HG03159 (cell line): ENCODE data around the gene FTL.

Source experiments
- ATAC-seq: cut with Tn5 transposase; IDR thresholded peaks from one replicate; pipeline ENCODE4 v1.9.1; 2021; ENCODE audit warnings: mild to moderate bottlenecking, moderate library complexity; ENCODE audit not compliant: unreplicated experiment

The FTL gene

GRCh38 chr19:48990400-48990799 lies 25.3 kb downstream of the FTL start:
- ATAC-seq: no peak

DNA sequence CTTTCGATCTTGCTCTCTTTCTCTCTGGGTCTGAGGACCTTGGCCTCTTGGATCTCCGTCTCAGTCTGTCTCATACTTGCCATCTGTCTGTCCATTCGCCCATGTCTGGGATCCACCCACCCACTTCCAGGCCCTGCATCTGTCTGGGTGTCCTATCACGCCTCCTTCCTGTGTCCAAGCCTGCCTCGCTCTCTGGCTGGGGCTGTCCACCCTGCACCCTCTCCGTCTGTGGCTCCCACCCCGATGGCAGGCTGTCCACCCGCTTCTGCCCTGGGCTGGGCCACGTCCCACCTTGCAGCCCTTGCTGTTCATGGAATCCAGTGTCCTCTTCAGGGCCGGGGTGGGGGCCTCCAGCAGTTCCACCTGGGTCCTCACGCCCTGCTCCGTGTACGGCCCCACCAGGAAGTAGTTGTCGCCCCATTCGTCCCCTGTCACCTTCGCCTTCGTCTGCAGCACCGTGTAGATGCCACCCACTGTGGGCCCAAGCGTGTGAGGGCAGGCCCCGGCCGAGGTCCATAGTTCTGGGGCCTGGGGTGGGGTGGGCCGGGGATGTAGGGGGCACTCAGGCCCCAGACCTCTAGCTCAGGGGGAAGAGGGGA lies 26.0 kb downstream of the FTL start:
- ATAC-seq: no peak

- ATAC-seq: no peak
These were observed 26.9 kb downstream of the FTL start for GRCh38 chr19:48991873-48992580.

DNA sequence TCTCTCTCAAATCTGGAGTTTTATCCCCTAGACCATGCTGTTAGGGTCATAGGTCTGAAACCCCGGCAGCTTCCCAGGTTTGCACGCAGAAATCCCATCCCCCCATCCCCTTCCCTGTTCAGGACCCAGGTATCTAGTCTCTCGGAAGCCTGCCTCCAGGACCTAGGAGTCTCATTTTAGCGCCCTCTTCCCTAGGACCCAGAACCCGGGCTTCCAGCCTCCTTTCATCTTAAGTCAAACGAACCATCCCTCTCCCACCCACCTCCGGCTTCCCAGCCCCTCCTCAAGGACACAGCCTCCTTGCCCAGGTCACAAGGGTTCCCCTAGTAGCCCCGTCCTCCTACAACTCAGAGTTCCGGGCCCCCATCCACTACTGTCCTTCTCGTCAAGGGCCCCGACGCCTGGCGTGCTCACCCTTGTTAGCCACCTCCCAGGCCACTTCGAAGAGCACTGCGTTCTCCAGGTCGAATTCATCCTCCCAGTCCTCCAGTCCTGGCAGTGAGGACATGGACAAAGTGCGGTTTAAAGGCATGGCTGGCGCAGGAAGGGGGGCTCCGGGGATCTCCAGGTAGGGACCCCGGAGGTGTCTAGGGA lies 27.6 kb downstream of the FTL start:
- ATAC-seq: peak; percentile 9

DNA sequence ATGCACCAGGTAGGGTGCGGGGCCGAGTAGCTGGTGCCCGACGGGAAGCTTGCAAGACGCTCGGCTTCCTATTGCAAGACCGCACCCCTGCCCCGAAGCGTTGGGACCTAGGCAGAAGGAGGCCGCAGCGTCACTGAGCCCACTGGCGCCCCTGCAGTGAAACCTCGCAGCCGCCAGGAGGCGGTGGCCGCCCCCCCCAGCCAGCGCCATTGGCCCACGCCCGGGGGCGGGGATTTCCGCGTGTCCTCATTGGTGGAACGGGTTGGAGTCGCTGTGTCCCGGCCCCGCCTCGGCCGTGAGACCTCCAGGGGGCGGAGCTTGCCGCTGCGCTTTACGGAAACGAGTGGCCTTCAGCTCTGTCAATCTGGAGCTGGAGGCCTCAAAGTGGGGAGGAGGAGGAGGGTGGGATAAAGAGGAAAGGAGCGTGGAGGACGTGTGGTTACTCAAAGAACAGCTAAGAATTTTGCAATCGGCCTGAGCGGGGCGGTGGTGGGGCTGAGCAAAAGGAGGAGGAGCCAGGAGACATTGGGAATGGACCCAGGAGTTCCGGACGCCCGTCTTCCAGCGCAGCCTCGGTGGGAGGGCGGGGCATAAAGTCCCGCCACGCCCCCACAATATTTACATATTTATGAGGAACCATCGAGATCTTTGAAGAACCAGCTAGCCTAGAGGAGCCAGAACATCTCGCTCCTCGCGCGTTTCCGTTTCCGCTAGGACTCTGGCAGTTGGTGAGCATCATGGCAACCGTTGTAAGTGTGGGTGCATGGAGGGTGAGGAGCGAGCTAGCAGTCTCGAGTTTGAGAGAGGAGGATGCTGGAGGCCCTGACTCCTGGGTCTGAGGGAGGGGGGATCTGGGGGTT lies 28.3 kb downstream of the FTL start, which contains the start of the genes GYS1 and RUVBL2:
TSS of gene GYS1 (minus strand) at position 135 of the 860 bp plus-strand sequence. CDS start 197 bp downstream, outside the sequence.
TSS of gene RUVBL2 (plus strand) at position 713 of the 860 bp plus-strand sequence. CDS start at position 738, 25 bp downstream.
- peak; percentile 84 for ATAC-seq

DNA sequence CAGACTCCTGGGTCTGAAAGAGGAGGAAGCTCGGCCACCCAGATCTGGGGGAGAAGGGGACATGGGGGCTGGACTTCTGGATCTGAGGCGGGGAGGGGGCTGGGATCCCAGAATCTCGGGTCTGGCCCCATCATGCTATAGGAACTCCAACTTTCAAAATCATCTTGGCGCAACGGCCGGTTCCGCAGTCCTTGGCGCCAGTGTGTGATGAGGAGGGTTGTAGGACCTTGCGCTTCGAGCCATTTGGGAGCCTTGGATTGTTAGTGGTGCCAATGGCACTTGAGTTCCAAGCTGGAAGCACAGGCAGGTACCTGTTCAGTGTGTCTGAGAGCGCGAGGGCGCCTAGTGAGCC lies 28.9 kb downstream of the FTL start:
- no peak for ATAC-seq

GRCh38 chr19:48997972-48998371 lies 32.9 kb downstream of the FTL start:
- no peak for ATAC-seq

DNA sequence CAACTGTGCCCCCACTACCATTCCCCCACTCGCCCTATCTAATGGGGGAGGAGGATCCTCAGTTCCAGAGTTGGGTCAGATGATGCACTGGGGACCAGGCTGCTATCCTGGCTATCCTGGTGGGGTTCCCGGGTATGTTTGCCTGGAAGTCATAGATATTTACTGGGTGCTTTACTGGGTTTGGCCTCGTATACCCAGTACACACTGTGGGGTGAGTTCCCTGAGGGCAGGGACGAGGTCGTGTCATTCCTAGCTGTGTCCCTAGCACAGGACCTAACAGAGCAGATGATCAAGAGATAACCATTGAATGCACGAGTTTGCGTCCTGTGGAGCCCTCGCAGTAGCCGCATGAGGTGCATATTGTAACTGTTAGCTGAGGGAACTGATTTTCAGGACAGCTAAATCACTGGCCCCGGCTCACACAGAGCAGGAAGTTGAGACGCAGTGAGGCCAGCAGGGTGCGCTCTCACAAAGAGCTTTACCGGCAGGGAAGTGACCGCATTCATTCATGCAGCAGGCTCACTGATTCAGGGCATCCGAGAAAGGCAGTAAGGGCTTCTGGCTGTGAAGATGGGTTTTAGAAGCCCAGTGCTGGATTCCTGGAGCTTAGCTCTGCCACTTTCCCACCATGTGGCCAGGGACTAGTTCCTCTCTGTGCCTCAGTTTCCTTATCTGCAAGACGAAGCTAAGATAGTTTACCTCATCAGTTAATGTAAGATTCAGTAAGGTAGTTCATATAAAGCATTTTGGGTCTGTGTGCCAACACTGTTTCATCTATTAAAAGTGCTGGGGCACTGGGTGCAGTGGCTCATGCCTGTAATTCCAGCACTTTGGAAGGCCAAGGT lies 34.6 kb downstream of the FTL start:
- ATAC-seq: no peak

DNA sequence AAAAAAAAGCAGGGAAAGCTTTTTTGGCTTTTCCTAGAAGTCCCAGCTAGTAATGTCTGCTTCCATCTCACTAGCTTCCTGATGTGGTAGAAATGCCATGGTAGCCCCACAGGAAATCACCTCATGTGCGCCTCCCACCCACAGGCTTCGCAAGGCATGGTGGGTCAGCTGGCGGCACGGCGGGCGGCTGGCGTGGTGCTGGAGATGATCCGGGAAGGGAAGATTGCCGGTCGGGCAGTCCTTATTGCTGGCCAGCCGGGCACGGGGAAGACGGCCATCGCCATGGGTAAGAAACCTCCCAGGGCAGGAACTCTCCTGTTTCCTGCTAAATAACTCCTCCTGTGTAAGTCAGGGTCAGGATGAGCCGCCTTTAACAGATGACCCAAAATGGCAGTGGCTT lies 39.0 kb downstream of the FTL start:
- no peak for ATAC-seq

DNA sequence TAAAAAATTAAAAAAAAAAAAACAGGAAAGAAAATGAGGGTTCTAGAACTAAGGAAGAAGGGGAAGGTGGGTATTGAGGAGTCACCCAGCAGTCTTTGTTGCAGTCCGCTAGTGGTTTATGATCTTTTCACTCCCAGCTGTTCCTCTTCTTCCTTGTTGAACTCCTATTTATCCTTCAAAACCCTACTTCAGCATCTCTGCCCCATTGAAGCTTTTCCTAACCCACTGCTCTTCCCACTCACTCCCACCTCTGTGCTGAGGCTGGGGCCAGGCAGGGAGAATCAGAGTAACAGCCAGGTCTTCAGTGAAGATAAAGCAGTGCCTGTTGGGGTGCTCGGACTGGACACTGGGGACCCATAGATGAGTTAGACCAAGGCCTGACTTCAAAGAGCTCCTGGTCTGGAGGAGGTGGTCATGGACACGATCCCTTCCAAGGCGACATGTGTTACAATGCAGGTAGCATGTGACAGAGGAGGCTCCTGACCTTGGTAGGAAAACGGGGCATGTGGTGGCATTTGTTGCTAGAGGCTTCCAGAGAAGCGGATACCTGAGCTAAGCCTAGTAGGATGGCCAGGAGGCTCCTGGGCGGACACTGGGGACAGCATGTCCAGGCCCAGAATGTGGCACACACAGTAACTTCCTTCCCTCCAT lies 40.0 kb downstream of the FTL start:
- ATAC-seq: no peak

- ATAC-seq: no peak
These were observed 41.8 kb downstream of the FTL start for GRCh38 chr19:49006905-49007304.

GRCh38 chr19:49009828-49010227 lies 44.7 kb downstream of the FTL start:
- no peak for ATAC-seq

DNA sequence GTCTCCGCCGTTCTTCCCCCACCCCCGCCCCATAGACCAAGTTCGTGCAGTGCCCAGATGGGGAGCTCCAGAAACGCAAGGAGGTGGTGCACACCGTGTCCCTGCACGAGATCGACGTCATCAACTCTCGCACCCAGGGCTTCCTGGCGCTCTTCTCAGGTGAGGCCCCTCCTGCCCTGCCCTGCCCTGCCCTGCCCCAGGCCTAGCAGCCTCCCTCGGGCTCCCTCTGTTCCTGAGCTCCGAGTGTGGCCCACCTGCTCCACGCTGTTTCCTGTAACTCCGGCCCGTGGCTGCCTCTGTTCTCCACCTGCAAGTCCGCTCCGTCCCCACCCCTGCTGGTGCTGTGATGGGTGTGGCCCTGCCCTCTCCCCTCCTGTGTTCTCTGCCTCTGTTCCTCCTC lies 45.3 kb downstream of the FTL start:
- ATAC-seq: no peak

DNA sequence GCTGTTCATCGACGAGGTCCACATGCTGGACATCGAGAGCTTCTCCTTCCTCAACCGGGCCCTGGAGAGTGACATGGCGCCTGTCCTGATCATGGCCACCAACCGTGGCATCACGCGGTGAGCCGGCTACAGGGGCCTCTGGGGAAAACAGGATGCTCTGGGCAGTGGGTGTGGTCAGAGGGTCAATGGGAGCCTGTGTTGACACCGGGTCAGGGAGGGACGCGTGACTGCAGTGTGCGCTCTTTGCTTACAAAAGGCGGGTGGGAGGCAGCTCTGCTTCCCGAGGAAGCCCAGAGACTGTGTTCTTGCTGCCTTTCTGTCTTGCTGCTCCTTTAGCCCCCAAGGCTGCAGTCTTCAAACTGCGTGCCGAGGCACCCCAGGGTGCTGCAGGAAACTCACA lies 46.1 kb downstream of the FTL start:
- ATAC-seq: no peak

DNA sequence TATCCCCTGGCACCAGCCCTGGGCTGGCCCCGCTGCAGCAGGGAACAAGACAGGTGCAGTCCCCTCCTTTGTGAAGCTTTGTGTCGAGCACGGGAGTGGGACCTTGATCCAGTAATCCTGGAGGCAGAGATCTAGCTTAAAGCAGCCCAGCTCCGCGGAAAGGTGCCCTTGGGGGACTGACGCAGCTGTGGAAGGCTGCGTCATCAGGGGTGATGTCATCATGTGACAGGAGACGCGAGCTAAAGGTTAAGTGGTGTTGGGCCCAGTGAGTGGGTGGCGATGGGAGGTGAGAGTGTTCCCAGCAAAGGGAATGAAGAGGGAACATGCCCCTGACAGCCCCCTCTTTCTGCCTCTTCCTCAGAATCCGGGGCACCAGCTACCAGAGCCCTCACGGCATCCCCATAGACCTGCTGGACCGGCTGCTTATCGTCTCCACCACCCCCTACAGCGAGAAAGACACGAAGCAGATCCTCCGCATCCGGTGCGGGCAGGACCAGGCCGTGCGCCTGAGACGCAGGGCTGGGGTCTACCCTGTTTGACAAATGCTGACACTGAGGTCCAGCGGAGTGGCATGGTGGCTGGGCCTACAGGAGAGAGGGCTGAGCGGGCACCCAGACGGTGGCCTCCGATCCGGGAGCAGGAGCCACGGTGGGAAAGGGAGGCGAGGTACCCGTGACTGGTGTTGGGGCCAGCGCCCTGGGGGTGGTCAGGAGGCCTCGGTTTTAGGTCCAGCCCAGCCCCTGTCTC lies 49.2 kb downstream of the FTL start:
- no peak for ATAC-seq

DNA sequence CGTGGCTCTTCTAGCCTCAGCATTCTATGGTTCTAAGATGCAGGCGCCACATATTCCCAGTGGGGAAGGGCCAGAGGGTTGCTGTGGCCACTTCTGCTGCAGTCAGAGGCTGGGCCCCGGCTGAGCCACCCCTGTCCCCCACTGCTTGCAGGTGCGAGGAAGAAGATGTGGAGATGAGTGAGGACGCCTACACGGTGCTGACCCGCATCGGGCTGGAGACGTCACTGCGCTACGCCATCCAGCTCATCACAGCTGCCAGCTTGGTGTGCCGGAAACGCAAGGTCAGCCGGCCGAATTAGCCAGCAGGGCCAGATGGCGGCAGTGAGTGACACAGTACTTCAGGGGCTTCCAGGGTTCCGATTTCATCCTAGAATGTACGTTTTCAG lies 49.8 kb downstream of the FTL start:
- no peak for ATAC-seq

- ATAC-seq: no peak
These were observed 51.1 kb downstream of the FTL start for GRCh38 chr19:49016067-49016839.
